Measurements from ENCODE around the gene SCGB1D4. TPM values are rescaled to one million over a fixed set of nuclear protein-coding genes. Genes with fewer than 3 reads are reported as not detected.
"Not testable (repeated sequence)": the region's sequence is repeated elsewhere in the genome, so short reads cannot be mapped to it uniquely, and the experiment has no call there.

SCGB1D4 gene
- total and polyA plus RNA-seq, 5 experiments from 2014 or later, result not detected

DNA sequence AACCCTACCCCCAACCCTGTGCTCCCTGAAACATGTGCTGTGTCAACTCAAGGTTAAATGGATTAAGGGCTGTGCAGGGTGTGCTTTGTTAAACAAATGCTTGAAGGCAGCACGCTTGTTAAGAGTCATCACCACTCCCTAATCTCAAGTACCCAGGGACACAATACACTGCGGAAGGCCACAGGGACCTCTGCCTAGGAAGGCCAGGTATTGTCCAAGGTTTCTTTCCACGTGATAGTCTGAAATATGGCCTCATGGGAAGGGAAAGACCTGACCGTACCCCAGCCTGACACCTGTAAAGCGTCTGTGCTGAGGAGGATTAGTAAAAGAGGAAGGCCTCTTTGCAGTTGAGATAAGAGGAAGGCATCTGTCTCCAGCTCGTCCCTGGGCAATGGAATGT is 27.8 kb upstream of the SCGB1D4 start:
- POLR2A ChIA-PET, DNase-seq, H3K4me3 Mint-ChIP-seq, H3K4me1 Mint-ChIP-seq, H3K36me3 Mint-ChIP-seq, H3K27ac Mint-ChIP-seq, H3K9me3 Mint-ChIP-seq, ATAC-seq: not testable (repeated sequence)
- H3K27me3 Mint-ChIP-seq, result peaks cover 0 to 17% (median 13%) of the 10 kb centered on the region in 5 donors

DNA sequence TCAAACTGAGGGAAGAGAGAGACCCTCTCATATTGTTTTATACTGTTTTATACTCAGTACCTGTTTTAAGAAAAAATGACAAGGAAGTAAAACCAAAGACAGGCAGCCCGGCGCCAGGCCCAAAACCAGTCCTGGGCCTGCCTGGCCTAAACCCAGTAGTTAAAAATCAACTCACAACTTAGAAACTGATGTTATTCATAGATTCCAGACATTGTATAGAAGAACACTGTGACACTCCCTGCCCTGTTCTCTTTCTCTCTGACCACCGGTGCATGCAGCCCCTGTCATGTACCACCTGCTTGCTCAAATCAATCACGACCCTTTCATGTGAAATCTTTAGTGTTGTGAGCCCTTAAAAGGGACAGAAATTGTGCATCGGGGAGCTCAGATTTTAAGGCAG is 26.9 kb upstream of the SCGB1D4 start:
- H3K4me1 Mint-ChIP-seq, H3K9me3 Mint-ChIP-seq, H3K36me3 Mint-ChIP-seq, H3K4me3 Mint-ChIP-seq, POLR2A ChIA-PET, ATAC-seq, DNase-seq: not testable (repeated sequence)
- peaks cover 0 to 14% (median 10%) of the 10 kb centered on the region in 5 donors for H3K27me3 Mint-ChIP-seq
- H3K27ac Mint-ChIP-seq, result peak overlapping the region in 1 of 10 donors; percentile 71

DNA sequence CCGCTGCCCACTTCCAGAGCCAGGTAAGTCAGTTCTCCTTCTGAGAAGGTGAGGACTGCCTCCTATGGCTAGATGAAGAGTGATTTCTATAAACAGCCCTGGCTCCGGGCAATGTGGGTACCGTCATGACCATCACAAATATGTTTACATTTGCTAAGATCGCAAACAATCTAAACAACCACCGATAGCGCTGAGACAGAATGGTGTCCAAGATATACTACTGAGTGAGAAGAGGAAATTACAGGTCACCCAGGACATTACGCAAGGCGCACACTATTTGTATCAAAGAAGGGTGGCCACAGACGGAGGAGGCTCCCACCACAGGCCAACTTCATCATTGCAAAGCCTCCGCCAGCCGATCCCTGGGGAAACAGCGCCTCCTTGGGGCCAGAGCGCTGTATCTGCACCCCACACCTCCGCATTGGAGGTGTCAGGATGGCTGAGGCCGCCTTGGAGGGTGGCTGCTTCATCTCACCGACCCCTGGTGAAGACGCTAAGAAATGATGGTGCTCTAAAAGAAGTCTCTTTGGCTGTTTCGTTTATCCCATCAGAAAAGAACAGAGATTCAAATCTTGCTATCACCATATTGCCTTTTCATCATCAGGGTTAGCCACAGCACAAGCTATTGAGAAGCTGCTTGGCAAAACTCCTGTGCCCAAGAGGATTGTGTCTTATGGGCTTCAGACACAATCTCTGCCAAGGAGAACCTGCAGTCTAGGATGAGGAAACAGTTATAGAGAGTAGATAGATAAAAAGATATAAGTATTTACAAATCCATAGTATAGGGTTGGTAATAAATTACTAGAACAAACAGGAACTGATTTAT is 26.1 kb upstream of the SCGB1D4 start:
- H3K27me3 Mint-ChIP-seq, result peaks cover 0 to 14% (median 10%) of the 10 kb centered on the region in 5 donors
- POLR2A ChIA-PET, result no interaction called here
- H3K4me3 Mint-ChIP-seq, result no peak overlapping the region
- H3K36me3 Mint-ChIP-seq, result no peaks in the 10 kb centered on the region
- peak; percentile 12 to 74 (median 55) for DNase-seq
- H3K9me3 Mint-ChIP-seq, result no peaks in the 10 kb centered on the region
- H3K4me1 Mint-ChIP-seq, result peaks cover 0 to 2% (median 0%) of the 10 kb centered on the region in 4 donors
- ATAC-seq, result peak; percentile 92 to 93
- H3K27ac Mint-ChIP-seq, result no peak overlapping the region

DNA sequence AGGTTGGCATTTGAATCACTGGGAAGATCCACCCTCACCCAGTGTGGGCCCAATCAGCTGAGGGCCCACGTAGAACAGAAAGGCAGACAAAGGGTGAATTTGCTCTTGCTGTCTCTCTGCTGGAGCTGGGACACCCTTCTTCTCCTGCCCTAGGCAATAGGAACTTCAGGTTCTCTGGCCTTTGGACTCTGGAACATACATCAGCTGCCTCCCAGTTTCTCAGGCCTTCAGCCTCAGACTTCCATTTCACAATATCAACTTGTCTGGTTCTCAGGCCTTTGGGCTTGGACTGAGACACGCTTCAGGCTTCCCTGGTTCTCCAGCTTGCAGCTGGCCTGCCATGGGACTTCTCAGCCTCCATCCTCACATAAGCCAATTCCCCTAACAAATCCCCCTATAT is 23.6 kb upstream of the SCGB1D4 start:
- Mint-ChIP-seq H3K27me3 (peaks cover 0 to 14% (median 10%) of the 10 kb centered on the region in 5 donors), H3K4me3 (no peak overlapping the region), H3K4me1 (peaks cover 0 to 2% (median 0%) of the 10 kb centered on the region in 4 donors), H3K27ac (no peak overlapping the region), H3K9me3 (no peaks in the 10 kb centered on the region), H3K36me3 (no peaks in the 10 kb centered on the region)
- POLR2A ChIA-PET, result no interaction called here
- DNase-seq (no peak), ATAC-seq (no peak)

DNA sequence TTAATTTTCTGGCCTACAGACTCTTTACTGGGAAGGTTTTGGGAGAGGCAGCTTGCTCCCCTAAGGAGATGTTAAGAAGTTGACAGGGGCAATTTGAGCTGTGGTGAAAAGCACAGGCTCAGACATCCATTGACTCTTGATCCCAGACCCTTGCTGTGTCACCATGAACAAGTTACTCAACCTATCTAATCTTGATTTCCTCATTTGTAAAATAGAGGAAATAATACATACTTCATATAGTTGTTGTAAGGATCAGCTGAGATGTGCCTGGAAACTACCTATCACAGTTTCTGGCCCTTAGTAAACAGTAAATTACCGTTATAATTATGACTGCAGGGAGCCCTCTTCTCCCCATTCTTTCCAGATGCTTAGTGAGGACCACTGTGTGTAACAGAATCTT is 16.6 kb upstream of the SCGB1D4 start:
- ATAC-seq (no peak), DNase-seq (no peak)
- POLR2A ChIA-PET, result no interaction called here
- Mint-ChIP-seq H3K36me3 (no peaks in the 10 kb centered on the region), H3K9me3 (no peaks in the 10 kb centered on the region), H3K4me1 (peaks cover 9 to 16% (median 16%) of the 10 kb centered on the region in 4 donors), H3K4me3 (no peak overlapping the region), H3K27ac (no peak overlapping the region), H3K27me3 (peaks cover 8 to 27% (median 18%) of the 10 kb centered on the region in 5 donors)

DNA sequence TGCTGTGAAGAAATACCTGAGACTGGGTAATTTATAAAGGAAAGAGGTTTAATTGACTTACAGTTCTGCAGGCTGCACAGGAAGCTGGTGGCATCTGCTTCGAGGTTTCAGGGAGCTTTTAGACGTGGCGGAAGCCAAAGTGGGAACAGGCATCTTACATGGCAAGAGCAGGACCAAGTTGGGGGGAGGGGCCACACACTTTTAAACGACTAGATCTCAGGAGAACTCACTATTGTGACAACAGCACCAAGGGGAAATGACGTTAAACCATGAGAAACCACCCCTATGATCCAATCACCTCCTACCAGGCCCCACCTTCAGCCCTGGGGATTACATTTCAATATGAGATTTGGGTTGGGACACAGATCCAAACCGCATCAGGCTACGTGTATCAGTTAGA is 11.1 kb upstream of the SCGB1D4 start:
- Mint-ChIP-seq H3K36me3 (peaks cover 0 to 13% (median 0%) of the 10 kb centered on the region in 3 donors), H3K27me3 (peaks cover 16 to 40% (median 27%) of the 10 kb centered on the region in 5 donors), H3K27ac (peak overlapping the region in 2 of 10 donors; percentile 15 to 52), H3K4me3 (peak overlapping the region in 1 of 10 donors; percentile 20), H3K4me1 (peaks cover 9 to 22% (median 16%) of the 10 kb centered on the region in 4 donors), H3K9me3 (peaks cover 0 to 10% (median 5%) of the 10 kb centered on the region in 9 donors)
- DNase-seq, result no peak
- POLR2A ChIA-PET, result no interaction called here
- ATAC-seq, result no peak

DNA sequence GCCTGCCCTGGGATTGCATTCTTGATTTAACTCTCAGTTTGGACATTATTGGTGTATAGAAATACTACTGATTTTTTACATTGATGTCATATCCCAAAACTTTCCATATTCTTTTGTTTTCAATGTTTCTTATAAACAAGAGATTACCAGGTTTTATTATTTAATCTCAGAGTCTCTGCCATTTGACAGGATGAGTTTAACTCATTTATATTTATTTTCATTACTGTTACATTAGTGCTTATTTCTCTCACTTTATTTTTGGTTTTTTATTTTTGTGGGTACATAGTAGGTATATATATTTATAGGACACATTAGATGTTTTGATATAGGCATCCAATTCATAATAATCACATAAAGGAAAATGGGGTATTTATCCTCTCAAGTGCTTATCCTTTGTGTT is 9.1 kb upstream of the SCGB1D4 start:
- Mint-ChIP-seq H3K36me3 (peaks cover 0 to 13% (median 0%) of the 10 kb centered on the region in 3 donors), H3K4me1 (peaks cover 9 to 22% (median 16%) of the 10 kb centered on the region in 4 donors), H3K27ac (no peak overlapping the region), H3K27me3 (peaks cover 14 to 32% (median 24%) of the 10 kb centered on the region in 5 donors), H3K4me3 (no peak overlapping the region), H3K9me3 (peaks cover 0 to 10% (median 5%) of the 10 kb centered on the region in 9 donors)
- POLR2A ChIA-PET, result no interaction called here
- ATAC-seq, result no peak
- DNase-seq, result no peak

DNA sequence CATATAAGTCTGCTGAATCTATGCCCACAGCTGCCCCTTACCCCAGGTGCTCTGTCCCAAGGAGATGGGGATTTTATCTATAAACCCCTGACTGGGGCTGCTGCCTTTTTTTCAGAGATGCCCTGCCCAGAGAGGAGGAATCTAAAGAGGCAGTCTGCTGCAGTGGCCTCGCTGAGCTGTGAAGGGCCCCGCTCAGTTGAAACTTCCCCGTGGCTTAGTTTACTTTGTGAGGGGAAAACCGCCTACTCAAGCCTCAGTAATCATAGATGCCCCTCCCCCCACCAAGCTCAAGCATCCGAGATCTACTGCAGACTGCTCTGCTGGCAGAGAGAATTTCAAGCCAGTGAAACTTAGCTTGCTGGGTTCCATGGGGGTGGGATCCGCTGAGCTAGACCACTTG is 7.4 kb upstream of the SCGB1D4 start:
- Mint-ChIP-seq H3K4me3 (no peak overlapping the region), H3K36me3 (peaks cover 0 to 13% (median 0%) of the 10 kb centered on the region in 3 donors), H3K4me1 (peaks cover 1 to 8% (median 3%) of the 10 kb centered on the region in 4 donors), H3K27me3 (peaks cover 17 to 29% (median 21%) of the 10 kb centered on the region in 5 donors), H3K9me3 (peaks cover 0 to 10% (median 5%) of the 10 kb centered on the region in 9 donors), H3K27ac (no peak overlapping the region)
- POLR2A ChIA-PET, result no interaction called here
- ATAC-seq, result no peak
- DNase-seq, result no peak

DNA sequence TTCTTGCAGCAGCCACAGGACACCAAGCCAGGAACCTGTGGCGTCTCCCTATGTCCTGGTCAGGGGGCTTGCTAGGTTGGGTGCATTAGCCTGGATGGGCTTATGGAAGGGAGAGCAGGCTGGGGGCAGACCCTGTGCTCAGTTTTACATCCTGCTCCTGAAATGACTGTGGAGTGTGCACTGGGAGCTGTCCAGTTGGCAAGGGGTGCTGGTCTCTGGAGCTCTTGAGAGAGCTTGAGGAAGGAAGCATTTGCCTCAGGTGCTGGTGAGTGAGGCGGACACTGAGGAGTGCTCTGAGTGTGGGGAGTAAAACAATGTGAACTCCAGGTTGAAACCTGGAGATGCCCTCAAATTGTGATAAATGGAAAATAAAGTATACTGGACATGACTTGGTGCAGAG is 3.4 kb downstream of the SCGB1D4 start:
- no peaks in the 10 kb centered on the region for H3K36me3 Mint-ChIP-seq
- no peak overlapping the region for H3K4me3 Mint-ChIP-seq
- no peaks in the 10 kb centered on the region for H3K4me1 Mint-ChIP-seq
- POLR2A ChIA-PET, result no interaction called here
- no peak for DNase-seq
- no peak overlapping the region for H3K27ac Mint-ChIP-seq
- H3K9me3 Mint-ChIP-seq, result peaks cover 0 to 2% (median 0%) of the 10 kb centered on the region in 9 donors
- H3K27me3 Mint-ChIP-seq, result peaks cover 16 to 31% (median 22%) of the 10 kb centered on the region in 5 donors
- no peak for ATAC-seq

DNA sequence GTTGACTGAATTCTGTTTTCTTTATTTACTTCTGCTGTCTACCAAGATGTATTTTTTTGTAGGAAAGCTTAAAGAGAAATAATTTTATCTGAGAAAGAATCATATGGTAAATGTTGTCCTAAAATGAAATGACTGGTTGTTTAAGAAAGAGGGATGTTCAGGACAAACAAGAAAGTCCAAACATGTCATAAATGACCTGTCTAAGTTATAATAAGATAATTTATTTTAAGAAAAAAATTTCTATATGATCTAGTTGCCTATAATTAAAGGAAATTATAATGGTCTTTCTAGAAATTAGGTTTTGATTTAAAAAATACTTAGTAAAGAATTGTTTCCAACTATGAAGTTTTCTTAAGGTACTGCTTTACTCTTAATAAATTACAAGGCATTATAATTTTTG is 18.4 kb downstream of the SCGB1D4 start:
- POLR2A ChIA-PET, result no interaction called here
- no peak overlapping the region for H3K27ac Mint-ChIP-seq
- H3K36me3 Mint-ChIP-seq, result peaks cover 0 to 5% (median 0%) of the 10 kb centered on the region in 3 donors
- no peaks in the 10 kb centered on the region for H3K4me1 Mint-ChIP-seq
- ATAC-seq (no peak), DNase-seq (no peak)
- peaks cover 2 to 16% (median 5%) of the 10 kb centered on the region in 5 donors for H3K27me3 Mint-ChIP-seq
- no peak overlapping the region for H3K4me3 Mint-ChIP-seq
- peaks cover 0 to 2% (median 0%) of the 10 kb centered on the region in 9 donors for H3K9me3 Mint-ChIP-seq

DNA sequence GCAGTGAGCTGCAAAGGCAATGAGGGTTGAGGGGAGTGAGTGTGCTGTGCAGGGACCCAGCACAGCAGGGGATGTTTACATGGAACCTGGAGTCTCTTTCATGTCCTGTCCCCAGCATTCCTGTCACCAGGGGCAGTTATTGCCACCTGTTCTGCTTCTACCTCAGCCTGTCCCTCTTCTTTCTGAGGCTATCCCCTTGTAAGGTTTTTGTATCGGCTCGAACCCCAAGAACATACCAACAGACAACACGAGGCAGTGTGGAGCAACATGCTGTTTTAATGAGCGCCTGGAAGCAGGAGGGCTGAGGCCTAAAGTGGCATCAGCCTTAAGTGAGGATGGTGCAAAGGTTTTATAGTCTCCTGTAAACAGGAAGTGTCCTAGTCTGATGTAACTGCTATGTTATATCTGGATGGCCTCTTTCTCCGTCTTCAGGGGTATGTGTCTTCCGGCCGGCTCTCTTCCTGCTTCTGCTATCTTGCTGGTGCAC is 25.0 kb downstream of the SCGB1D4 start:
- H3K36me3 Mint-ChIP-seq, result no peaks in the 10 kb centered on the region
- ATAC-seq, result no peak

DNA sequence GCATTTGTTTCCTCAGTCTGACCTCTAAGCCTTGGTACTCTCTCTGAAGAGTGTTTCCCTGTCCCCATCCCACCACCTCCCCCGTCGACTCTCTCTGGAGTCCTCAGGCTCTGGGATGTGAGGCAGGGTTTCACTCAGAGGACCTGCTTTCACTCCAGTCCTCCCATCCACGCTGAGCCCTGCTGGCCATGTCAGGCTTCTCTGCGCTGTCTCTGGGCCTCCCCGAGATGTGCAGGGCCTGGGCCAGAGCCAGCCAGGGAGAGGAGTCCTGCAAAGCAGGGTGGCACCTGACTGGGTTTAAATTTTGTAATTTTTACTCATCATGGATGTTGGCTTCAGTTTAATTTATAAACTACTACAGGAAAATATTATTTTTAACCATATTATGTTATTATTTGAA is 25.6 kb downstream of the SCGB1D4 start:
- POLR2A ChIA-PET, result no interaction called here
- no peak for DNase-seq

More for the DNA sequence above, 25.0 kb downstream of the SCGB1D4 start:
- peak overlapping the region in 1 of 10 donors; percentile 65 for H3K27ac Mint-ChIP-seq
- H3K27me3 Mint-ChIP-seq, result peaks cover 2 to 11% (median 8%) of the 10 kb centered on the region in 5 donors
- DNase-seq, result no peak
- POLR2A ChIA-PET, result no interaction called here
- no peak overlapping the region for H3K4me3 Mint-ChIP-seq
- H3K4me1 Mint-ChIP-seq, result no peaks in the 10 kb centered on the region
- no peaks in the 10 kb centered on the region for H3K9me3 Mint-ChIP-seq

DNA sequence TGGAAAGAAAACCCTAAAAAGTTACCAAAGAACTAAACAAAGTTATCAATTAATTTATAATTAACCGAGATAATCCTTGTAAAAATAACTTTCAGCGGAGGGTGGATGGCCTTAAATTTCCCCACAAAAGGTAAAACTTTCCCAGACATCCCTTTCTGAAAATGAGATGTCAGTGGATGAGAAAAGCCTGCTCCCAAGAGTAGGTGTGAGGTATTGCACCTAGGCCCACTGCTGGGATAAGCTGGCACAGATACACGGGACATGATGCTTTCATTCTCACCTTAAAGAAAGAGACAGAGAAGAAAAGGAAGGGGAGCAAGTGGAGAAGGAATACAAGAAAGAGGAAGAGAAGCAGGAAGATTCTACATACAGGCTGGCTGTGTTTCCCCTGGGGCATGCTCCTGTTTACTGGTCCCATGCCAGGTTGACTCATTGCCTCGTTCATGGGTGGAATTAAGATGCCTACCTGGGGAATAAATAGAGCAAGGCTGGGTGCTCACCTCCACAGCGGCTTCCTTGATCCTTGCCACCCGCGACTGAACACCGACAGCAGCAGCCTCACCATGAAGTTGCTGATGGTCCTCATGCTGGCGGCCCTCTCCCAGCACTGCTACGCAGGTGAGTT is 29.1 kb downstream of the SCGB1D4 start, which contains the start of gene SCGB2A2:
Gene SCGB2A2 (plus strand): TSS at position 505 of the 625 bp plus-strand sequence. CDS start 59 bp downstream, at position 564.
- H3K4me3 Mint-ChIP-seq, result no peak within 1 kb of the TSS
- H3K27me3 Mint-ChIP-seq, result peaks cover 7 to 24% (median 19%) of the 10 kb centered on the region in 5 donors
- no peaks in the 10 kb centered on the region for H3K4me1 Mint-ChIP-seq
- no peak for ATAC-seq
- H3K36me3 Mint-ChIP-seq, result no peaks in the 10 kb centered on the region
- no peak for DNase-seq
- H3K27ac Mint-ChIP-seq, result no peak within 1 kb of the TSS
- no peaks in the 10 kb centered on the region for H3K9me3 Mint-ChIP-seq
- POLR2A ChIA-PET, result no interaction called here

More for the DNA sequence above, 25.6 kb downstream of the SCGB1D4 start:
- H3K27me3 Mint-ChIP-seq, result peaks cover 6 to 16% (median 11%) of the 10 kb centered on the region in 5 donors
- no peaks in the 10 kb centered on the region for H3K9me3 Mint-ChIP-seq
- no peaks in the 10 kb centered on the region for H3K36me3 Mint-ChIP-seq
- H3K4me3 Mint-ChIP-seq, result no peak overlapping the region
- no peak for ATAC-seq
- H3K27ac Mint-ChIP-seq, result no peak overlapping the region
- H3K4me1 Mint-ChIP-seq, result no peaks in the 10 kb centered on the region

Measured in naive thymus-derived CD8-positive, alpha-beta T cell (primary cell).